Activated CD4-positive, CD25-positive, alpha-beta regulatory T cell treated with anti-CD3 and anti-CD28 coated beads, Interleukin-2, amount 50 U/mL, for 16 hours (primary cell): Measurements from ENCODE around the gene DEXI.

Experiments used
- DNase-seq: peaks from one replicate; pipeline ENCODE4 v3.0.0-alpha.2; 2020; ENCODE audit warnings: low read depth, low spot score

Gene DEXI

DNA sequence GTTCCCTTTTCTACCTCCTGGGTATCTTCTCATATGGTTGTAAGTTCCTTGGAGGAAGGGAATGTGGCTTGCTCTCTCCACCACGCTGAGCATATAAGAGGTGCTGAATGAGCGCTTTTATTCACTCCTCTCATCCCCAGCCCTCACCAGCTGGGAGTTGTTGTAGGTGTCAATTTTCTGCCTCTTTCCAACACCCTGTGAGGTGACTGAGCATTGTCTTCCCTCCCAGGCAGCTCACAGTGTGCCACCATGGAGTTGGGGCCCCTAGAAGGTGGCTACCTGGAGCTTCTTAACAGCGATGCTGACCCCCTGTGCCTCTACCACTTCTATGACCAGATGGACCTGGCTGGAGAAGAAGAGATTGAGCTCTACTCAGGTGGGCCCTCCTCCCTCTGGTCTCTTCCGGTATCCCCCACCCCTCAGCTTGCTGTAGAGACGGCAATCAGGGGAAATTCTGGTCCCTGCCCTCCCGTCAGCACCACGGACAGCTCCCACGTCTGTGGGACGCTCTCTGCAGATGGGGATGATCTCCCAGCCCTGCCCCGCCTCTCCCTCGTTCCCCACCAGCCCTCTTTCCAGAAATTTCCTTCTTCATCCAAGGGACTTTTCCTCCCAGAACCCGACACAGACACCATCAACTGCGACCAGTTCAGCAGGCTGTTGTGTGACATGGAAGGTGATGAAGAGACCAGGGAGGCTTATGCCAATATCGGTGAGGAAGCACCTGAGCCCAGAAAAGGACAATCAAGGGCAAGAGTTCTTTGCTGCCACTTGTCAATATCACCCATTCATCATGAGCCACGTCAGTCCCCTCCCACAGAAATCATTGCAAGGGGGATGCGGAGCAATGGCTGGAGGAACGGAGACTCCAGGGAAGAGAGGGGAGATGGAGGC lies 47.0 kb downstream of the DEXI start:
- DNase-seq = no peak

DNA sequence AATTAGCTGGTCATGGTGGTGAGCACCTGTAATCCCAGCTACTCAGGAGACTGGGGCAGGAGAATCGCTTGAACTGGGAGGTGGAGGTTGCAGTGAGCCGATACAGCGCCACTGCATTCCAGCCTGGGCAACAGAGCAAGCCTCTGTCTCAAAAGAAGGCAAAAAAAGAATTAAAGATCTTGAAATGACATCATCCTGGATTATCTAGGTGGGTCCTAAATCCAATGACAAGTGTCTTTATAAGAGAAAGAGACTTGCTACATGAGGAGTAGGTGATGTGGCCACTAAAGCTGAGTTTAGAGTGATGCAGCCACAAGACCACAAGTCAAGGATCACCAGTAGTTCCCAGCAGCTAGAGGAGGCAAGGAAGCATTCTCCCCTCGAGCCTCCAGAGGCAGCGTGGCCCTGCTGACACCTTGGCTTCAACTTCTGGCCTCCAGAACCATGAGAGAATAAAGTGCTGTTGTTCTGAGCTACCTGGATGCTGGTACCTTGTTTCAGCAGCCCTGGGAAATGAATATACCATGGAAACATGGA lies 49.4 kb downstream of the DEXI start:
- DNase-seq = no peak

DNA sequence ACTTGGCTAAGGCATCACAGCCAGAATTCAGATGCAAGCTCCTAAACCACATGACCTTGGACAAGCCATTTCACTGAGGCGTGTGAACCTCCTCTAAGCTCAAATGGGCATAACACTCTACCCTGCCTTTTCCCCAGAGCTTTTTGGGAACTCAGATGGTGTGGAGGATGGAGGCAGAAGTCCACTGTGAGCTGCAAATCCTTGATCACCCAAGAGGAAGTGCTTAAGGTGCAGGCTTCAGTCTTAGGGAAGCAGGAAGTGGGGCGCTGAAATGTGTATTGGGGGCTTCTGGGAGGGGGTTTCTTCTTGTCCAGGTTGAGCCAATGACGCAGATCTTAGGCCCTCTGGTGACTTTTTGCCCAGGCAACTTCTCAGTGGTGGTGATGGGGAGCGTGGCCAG lies 52.4 kb downstream of the DEXI start:
- DNase-seq = no peak

DNA sequence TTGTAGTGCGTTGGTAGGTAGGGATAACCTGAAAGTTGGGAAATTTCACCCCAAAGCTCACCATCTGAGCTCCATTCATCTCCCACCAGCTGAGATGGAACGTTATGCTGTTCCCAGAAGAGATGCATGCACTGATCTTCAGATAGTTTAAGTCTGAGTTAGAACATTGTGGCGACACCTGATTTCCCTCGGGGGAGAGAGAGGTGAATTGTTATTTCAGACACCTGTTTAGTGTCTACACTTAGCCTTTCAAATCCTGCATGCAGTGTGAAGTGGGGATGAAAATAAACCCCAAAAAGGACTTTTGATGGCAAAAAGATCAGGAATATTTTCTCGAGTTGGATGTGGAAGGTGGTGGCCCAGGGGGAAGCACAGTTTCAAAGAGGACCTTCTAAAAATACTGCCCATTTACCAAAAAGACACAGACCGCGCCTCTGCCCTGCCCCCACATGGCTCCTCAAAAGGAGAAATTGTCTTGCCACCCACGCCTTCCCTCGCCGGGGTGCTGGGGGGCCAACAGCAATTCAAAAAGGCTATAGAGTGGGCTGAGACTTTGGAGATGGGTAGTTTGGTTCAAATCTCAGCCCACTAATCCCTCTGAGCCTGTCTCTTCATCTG lies 53.8 kb downstream of the DEXI start:
- DNase-seq = no peak

DNA sequence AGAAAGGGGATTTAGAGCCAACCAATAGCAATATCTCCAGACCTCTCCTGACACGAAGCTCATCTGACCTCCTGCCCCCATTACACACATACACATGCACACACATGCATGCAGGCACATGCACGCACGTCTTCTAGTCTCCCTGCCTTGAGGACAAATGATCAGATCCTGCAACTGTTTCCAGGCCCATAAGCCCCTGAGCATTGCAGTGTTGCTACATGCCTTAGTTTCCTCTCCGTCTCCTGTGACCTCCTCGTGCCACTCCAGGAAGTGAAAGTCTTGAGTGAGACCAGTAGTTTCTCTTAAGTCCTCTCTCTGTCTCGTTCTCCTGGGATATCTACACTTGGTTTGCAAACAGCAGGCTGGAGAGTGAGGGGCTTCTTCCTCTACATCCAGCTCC lies 57.0 kb downstream of the DEXI start:
- DNase-seq = no peak

DNA sequence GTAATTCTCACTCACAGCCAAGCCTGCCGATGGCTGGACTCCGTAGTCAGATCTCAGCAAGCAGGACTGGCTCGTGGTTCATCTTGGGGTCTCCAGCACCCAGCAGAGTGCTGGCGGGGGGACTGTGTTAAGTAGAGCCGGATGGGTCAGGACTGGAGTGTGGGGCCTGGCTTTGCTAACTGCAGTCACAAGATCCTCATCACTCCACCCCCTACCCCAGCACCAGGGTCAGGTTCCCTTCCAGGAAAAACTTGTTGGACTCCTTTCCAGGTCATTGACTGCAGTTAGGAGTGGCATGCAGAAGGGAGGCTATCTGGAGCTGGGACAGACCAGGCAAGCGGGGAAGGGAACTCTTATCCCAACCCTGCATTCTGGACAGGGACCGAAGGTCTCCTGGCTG lies 59.3 kb downstream of the DEXI start:
- no peak for DNase-seq

DNA sequence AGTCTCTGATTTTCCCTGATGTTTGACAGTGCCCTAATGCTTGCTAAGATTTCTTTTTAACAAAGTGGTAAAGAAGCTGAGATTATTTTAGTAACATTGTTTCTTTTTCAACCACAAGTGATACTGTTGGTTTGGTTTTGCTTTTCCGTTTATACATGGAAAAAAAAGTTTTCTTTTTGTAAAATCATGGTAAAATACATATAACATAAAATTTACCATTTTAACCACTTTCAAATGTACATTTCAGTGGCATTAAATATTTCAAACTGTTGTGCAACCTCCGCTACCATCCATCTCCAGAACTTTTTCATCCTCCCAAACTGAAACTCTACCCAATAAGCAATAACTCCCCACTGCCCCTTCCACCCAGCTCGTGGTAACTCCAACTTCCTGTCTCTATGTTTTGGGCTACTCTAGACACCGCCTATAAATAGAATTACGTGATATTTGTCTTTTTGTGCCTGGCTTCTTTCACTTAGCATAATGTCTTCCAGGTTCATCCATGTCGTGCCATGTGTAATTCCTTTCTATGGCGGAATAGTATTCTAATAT lies 60.7 kb downstream of the DEXI start:
- DNase-seq = no peak

DNA sequence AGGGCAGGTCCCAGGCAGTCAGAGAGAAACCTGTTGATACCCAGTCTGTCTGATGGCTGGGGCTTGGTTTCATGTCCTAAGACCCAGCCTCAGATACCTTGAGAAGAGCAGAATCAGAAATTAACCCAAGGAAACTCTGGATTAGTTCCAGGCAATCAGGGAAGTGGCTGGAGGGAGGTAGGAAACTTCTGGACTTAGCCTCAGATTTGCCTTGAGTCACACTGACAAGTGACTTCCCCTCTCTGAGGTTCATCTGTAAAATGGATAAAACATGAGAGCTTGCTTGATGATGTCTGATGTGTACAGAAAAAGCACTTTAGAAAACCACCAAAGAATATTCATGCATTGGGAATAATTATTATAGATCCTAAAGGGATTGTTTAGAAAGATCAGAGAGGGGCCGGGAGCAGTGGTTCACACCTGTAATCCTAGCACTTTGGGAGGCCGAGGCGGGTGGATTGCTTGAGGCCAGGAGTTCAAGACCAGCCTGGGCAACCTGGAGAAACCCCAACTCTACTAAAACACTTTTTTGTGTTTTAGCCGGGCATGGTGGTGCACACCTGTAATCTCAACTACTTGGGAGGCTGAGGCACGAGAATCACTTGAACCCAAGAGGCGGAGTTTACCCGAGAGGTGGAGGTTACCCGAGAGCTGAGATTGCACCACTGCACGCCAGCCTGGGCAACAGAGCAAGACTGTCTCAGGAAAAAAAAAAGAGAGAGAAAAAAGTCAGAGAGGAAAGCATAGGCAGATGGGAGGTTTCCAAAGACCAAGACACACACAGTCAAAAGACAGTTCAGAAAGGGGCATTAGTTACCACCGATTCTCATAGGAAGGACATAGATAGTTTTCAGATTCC lies 61.4 kb downstream of the DEXI start:
- DNase-seq = no peak

DNA sequence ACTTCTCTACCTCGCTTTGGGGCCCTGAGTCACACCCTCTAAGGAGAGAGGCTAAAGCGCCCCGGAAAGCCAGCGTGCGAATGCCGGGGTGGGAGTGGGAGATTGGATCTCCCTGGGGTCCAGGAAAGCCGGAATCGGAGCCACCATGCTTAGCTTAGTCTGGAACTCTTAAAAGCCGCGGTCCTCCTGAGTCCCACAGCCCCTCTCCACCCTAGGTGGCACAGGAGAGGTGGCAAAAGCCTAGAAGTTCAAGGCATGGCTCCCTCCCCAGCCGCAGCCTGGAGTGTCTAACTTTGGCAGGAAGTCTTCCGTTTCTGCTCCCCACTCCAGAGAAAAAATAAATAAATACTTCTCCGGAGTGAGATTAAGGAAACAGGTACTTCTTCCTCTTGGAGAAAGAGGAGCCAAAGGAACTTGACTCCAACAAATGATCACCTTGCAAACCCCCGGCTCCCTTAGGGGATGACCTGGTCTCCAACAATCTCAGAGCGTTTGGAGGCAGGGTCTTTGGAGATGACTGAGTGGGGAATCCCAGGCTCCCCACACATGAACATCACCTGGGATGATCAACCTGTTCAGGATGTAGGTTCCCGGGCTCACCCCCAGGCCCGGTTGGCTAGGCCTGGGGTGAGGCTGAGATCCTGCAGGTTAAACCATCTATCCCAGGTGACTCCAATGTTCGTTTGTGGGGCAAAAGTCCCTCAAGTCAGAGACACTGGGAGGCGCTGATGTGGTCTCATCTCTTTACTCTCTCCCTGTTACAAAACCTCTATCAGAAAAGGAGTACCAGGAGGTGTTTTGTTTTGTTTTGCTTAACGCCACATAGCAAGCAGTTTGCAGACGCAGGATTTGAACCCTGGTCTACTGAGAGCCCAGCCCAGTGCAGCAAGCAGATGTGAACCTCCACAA lies 62.3 kb downstream of the DEXI start:
- no peak for DNase-seq
